Loucy (cell line): ENCODE data around the gene KCNK1.

ENCODE experiments used
- EZH2phosphoT487 ChIP-seq: fragments of 200-600 bp; IDR thresholded peaks from 2 replicates; pipeline ENCODE4 v1.6.1; 2018; ENCODE audit warnings: antibody characterized with exemption, mild to moderate bottlenecking, moderate library complexity, borderline replicate concordance
- TF ChIP-seq, protein P1 (sequence below): fragments of 200-600 bp; sonication (generic); conservative IDR thresholded peaks from 2 replicates; pipeline ENCODE4 v1.5.1; 2014; ENCODE audit warnings: mild to moderate bottlenecking, antibody characterized with exemption, low read length

GRCh38 chr1:233662575-233663304 lies 48.8 kb downstream of the KCNK1 start:
- TF ChIP-seq, protein P1, sequence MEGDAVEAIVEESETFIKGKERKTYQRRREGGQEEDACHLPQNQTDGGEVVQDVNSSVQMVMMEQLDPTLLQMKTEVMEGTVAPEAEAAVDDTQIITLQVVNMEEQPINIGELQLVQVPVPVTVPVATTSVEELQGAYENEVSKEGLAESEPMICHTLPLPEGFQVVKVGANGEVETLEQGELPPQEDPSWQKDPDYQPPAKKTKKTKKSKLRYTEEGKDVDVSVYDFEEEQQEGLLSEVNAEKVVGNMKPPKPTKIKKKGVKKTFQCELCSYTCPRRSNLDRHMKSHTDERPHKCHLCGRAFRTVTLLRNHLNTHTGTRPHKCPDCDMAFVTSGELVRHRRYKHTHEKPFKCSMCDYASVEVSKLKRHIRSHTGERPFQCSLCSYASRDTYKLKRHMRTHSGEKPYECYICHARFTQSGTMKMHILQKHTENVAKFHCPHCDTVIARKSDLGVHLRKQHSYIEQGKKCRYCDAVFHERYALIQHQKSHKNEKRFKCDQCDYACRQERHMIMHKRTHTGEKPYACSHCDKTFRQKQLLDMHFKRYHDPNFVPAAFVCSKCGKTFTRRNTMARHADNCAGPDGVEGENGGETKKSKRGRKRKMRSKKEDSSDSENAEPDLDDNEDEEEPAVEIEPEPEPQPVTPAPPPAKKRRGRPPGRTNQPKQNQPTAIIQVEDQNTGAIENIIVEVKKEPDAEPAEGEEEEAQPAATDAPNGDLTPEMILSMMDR, result no peak
- TF ChIP-seq EZH2phosphoT487, result no peak
